HG02885 (cell line): Measurements from ENCODE around the gene PPRC1.

Experiments used
- ATAC-seq: cut with Tn5 transposase; IDR thresholded peaks from one replicate; pipeline ENCODE4 v1.9.1; 2021; ENCODE audit warnings: mild to moderate bottlenecking; ENCODE audit not compliant: unreplicated experiment, poor library complexity

PPRC1 gene

GRCh38 chr10:102147561-102147960 is 14.7 kb downstream of the PPRC1 start:
- ATAC-seq, result no peak

GRCh38 chr10:102148275-102148674 is 15.4 kb downstream of the PPRC1 start:
- ATAC-seq, result no peak

DNA sequence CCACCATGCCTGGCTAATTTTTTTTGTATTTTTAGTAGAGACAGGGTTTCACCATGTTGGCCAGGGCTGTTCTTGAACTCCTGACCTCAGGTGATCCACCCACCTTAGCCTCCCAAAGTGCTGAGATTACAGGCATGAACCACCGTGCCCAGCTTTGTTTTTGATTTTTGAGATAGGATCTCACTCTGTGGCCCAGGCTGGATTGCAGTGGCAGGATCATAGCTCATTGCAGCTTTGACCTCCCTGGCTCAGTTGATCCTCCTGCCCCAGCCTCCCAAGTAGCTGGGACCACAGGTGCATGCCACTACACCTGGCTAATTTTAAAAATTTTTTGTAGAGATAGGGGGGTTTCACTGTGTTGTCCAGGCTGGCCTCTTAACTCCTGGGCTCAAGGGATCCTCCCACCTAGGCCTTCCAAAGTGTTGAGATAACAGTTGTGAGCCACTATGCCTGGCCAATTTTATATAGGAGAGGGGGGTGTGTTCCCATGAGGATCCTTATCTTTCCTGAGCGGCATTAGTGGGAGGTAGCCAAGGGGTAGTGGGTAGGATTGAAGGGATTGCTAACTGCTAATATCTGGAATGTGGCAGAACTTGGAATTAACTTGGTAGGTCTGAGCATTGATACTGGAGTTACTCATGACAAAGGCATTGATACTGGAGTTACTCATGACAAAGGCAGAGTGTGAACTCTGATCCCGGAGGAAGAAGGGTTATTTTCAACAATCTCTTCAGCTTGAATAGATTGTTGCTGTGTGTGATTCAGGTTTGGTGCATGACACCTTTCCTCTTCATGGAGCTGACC is 18.3 kb downstream of the PPRC1 start:
- no peak for ATAC-seq

DNA sequence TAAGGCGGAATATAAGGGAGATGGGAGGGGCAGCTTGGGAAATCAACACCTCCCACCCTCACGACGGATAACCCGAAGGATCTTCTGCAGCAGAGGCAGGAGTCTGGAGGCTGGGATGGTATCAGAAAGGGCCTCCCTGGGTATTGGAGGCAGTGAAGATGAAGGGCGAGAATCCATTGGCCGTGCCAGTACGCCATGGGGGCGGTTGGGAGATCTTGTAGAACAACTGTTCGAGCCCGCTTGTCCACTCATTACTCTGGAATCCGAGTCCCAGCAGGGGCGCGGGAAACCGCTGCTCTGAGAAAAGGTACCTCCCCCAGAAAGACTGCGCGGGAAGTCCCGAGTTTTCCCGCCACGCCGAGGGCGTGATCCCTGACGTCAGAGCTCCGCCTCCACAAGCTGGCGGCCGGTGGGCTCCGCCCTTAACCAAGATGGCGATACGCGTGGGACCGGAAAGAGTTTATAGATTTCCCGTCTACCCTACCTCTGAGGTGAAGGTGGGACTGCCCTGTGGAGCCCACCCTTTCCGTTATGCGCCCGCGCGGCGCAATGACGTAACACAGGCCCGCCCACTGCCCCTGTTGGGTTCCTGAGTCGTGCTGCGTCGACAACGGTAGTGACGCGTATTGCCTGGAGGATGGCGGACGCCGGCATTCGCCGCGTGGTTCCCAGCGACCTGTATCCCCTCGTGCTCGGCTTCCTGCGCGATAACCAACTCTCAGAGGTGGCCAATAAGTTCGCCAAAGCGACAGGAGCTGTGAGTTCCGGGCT is 19.1 kb downstream of the PPRC1 start, which contains the start of gene NOLC1:
Gene NOLC1 (plus strand): TSS at position 616 of the 771 bp plus-strand sequence. CDS start 22 bp downstream, at position 638.
- peak; percentile 95 for ATAC-seq

- peak; percentile 32 for ATAC-seq
Observed at GRCh38 chr10:102152545-102152890, 19.7 kb downstream of the PPRC1 start.

GRCh38 chr10:102153093-102153620 is 20.3 kb downstream of the PPRC1 start:
- ATAC-seq, result no peak

GRCh38 chr10:102154466-102155116 is 21.8 kb downstream of the PPRC1 start:
- no peak for ATAC-seq

GRCh38 chr10:102157224-102157623 is 24.4 kb downstream of the PPRC1 start:
- no peak for ATAC-seq

DNA sequence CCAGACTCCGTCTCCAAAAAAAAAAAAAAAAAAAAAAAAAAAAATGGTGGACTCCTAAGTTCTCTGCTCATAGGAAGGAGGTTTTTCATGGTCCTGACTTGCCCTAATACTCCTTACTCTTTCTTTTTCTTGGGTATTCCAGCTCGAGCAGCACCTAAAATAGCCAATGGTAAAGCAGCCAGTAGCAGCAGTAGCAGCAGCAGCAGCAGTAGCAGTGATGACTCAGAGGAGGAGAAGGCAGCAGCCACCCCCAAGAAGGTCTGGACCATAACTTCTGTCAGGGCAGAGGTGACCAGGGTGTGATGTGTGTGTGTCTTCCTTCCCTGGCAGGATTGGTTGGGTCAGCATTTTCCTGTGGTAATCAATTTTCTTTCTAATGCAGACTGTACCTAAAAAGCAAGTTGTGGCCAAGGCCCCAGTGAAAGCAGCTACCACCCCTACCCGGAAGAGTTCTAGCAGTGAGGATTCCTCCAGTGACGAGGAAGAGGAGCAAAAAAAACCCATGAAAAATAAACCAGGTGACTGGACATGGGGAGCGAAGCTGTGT is 26.3 kb downstream of the PPRC1 start:
- ATAC-seq, result no peak

DNA sequence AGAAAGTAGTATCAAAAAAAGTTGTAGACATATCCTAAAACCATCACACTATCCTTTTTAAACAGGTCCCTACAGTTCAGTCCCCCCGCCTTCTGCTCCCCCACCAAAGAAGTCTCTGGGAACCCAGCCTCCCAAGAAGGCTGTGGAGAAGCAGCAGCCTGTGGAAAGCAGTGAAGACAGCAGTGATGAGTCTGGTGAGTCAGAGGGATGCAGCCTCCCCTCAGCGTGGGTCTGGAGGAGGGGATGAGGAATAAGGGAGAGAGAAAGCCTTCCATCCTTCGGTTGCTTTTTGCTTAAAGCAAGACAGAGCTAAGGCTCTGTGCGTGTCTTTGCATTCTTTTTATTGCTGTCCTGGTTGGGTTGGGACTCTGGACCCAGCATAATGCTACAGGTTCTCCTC is 27.0 kb downstream of the PPRC1 start:
- no peak for ATAC-seq

DNA sequence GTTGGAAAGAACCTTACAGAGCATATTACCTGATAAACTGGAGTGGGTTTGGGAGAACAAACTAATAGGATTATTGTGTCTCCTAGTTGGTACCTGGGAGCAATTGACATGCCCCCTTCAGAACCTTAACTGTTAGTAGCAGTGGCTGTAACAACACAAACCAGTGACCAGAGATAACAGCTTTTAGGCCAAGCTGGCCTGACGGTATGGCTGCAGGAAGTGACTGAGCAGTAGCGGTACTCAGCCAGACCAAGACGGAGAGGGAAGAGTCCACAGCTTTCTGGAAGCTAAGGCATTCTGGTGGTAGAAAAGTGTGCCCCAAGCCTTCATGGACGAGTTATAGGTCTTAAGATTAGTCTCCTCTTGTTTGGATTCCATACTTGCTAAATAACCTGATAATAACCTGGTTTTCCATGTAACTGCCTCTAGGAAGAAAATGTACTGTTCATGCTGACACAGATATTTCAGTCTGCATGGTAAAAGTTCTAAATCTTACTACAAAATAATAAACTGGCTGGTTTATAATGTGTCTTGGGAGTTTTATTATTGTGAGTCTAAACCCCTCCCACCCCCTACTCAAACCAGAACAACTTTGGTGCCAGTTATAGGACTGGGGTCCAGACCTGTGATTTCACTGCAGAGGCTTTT is 30.6 kb downstream of the PPRC1 start:
- no peak for ATAC-seq

GRCh38 chr10:102167861-102168260 is 35.0 kb downstream of the PPRC1 start:
- no peak for ATAC-seq

DNA sequence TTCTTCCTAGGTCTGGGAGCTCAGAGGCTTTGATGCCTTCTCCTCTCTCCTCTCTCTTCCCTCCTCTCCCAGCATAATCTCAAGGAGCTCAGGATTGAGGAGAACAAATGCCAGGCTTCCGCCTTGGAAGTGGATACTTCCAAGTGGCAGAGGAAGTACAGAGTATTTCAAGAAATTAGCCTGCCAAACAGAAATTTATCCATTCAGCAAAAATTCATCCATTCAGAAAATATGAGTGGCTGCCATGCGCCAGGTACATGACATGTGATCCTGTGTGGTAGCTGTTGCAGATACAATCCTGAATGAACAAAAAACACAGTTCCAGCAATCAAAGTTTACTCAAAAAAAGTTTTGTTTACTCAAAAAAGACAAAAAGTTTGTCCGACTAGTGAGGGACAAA is 37.8 kb downstream of the PPRC1 start:
- no peak for ATAC-seq

DNA sequence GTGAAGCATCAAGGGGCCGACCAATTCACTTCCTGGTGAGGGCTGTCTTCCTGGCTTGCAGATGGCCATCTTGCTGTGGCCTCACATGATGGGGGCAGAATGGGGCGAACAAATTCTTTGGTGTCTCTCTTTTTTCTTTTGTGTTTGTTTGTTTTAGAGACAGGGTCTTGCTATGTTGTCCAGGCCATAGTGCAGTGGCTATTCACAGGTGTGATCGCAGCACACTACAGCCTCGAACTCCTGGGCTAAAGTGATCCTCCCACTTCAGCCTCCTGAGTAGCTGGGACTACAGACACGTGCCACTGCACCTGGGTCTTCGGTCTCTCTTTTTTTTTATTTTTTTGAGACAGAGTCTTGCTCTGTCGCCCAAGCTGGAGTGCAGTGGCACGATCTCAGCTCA is 39.4 kb downstream of the PPRC1 start:
- no peak for ATAC-seq

- no peak for ATAC-seq
Observed at GRCh38 chr10:102175415-102175814, 42.6 kb downstream of the PPRC1 start.

DNA sequence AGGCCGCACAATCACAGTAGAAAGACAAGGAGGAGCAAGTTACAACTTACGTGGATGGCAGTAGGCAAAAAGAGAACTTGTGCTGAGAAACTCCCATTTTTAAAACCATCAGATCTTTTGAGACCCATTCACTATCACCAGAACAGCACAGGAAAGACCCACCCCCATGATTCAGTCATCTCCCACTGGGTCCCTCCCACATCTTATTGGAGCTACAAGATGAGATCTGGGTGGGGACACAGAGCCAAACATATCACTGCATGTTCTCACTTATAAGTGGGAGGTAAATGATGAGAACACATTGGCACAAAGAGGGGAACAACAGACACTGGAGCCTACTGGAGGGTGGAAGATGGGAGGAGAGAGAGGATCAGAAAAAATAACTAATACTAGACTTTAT is 51.8 kb downstream of the PPRC1 start:
- ATAC-seq, result no peak

DNA sequence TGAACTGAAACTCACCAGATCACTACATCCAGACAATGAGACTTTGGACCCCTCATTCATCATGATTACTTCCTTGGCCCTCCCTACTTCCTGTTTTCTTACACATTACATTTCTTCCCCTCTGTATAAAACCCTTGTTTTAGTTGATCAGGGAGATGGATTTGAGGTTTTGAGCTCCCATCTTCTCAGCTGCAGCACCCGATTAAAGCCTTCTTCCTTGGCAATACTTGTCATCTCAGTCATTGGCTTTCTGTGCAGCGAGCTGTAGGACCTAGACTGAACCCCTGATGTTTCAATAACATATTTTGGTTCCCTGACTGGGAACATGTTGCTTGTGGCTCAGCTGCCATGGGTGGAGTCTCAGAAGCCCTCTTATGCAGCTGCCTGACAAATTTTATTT is 52.4 kb downstream of the PPRC1 start:
- no peak for ATAC-seq

GRCh38 chr10:102185811-102186527 is 53.1 kb downstream of the PPRC1 start:
- ATAC-seq, result no peak

- no peak for ATAC-seq
Observed at GRCh38 chr10:102188298-102188940, 55.6 kb downstream of the PPRC1 start.
